SIG-M5 (cell line): ENCODE results near the gene PPM1H.

ENCODE experiments used
- DNase-seq: peaks from one replicate; lab custom pipeline; 2025; lab: John Stamatoyannopoulos, UW

PPM1H gene

DNA sequence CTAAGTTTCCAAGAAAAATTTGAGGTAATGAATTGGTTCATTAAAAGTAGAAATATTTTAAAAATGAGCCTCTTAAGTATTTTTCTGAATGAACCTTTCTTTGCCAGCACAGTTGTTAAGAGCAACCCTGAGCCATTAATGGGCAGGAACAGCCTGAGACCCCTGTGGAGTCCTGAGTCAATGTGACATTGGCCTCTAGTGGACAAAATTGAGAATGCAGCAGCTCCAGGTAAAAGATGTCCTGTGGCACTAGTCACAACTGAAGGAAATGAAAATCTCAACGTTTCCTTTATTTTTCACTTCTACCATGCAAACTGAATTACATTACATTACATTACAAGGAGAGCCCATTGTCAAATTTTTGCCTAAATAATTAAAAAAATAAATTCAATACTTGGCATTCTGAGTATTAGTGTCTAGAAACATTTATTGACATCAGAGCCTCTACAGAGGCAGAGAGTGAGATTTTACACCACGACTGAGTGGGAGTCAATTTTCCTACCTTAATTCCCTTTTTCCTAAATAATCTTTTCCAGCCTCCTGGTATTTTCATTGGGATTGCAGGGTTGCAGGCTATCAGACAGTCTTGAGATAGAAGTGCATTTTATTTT is 135.7 kb downstream of the PPM1H start:
- DNase-seq, result no peak

DNA sequence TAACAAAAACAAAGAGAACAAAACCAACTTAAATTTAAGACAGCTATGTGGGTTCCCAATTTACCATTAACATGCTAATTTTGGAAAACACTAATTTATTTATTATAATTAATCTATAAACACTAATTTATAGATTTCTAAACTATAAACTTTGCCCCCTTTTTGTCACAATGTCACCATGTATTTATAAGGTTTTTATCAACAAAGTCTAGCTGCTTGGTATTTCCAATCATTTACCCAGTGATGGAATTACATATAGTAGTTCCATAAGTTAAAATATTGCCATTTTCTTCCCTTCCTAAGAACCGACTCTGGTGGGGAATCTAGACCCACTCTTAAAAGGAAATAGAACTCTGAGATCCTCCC is 140.7 kb downstream of the PPM1H start:
- no peak for DNase-seq

DNA sequence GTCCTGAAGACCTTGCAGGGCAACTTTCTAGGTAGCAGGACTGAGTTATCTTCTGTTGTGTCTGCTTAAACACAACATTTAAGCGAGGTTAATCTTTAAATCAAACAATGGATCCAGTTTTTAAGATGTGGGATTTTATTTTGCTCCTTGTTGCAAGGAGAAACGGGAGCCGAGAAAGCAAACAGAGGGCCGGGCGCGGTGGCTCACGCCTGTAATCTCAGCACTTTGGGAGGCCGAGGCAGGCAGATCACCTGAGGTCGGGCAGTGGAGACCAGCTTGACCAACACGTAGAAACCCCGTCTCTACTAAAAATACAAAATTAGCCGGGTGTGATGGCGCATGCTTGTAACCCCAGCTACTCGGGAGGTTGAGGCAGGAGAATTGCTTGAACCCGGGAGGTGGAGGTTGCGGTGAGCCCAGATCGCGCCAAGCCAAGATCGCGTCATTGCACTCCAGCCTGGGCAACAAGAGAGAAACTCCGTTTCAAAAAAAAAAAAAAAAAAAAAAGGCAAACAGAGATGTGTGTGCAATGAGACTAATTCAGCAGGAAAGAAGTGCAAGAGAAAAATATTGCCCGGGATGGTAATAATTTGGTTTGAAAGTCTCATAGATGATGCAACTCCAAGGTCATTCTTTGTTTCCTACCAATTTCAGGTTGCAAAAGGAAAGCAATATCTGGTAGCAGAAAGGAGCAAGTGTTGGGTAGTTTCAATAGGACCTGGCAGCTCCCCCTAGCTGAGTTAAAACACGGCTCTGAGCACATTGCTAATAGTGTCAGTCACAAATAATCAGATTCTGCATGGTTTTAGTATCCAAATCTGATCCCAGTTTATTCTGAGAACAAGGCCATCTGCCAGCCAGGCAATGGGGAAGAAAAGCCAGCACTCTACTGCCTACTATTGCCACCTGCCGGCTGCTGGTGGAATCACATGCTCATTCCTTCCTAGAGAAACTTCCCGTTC is 141.4 kb downstream of the PPM1H start:
- DNase-seq, result no peak

DNA sequence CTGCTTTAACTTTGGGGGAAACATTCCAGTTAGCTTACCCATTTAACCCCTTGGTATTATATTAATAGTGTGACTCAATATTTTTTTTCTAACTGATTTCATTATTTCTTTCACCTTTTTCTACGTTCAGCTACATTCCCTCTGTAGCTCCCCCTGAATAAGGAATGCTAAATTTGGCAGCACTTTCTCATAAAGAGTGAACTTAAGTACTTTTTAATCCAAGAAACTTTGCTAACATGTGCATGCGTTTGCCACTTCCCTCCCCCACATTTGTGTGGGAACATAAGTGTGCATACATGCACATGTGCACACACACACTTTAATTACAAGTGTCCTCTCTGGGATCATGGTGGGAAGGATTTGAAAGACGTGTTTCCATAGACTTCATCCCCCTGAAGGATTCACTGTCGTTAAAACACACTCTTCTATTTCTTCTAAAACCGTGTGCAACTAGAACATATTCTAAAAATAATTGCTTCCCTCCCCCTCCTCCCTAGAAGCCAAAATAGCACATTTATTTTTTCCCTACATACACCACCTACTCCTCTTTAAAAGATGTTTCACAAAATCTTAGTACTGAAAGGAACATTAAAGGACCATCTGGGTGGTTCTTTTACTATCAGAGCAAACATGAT is 142.6 kb downstream of the PPM1H start:
- no peak for DNase-seq

DNA sequence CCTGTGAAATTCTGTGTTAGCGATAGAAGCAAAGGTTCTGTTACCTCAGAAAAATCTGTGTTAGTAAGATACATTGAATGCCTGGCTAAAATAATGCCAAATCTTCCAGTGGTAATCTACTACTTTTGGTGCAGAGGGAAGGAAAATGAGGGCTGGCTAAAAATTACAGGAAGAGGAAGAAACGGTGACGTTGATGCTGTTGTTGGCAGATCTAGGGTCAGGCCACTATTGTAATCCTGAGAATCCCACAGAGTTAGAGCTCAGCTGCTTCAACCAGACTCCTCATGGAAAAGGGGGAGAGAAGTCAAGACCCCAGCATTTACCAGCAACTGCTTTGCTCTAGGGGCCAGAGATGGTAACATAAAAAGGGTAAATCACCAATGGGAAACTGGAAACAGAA is 145.1 kb downstream of the PPM1H start:
- DNase-seq, result no peak

DNA sequence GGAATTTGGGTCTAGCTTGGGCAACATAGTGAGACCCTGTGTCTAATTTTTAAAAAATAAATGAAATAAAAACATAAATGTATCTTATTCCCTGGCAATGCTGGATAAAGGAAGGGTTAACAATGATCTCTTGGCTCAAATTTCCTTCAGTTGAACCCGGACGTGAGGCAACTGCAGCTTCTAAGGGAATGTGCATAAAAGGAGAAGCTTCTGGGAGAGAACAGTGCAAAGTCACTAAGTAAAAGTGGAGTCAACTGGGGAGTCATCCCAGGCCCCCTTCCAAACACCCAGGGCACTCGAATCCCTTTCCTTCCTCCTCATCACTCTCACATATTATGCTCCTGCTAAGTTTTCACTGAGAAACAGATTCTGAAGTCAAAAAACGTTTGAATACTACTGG is 147.3 kb downstream of the PPM1H start:
- DNase-seq, result no peak

DNA sequence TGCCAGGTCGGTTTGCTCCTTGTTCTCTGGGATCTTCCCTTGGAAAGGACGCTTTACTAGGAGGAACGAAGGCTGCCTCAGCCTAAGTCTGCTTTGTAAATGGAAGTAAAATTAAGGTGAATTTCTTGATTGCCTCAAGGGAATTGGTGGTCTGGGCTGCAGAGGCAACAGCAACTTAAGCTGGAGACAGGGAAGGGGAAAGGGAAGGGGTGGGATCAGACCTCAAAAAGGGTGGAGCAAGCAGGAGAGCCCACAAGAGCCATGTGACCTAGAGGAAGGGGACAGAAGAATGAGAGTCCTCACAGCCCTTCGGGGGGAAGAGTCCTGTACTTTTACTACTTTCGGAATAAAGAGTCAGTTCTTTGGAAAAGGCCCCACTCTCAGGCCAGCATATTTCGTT is 147.9 kb downstream of the PPM1H start:
- no peak for DNase-seq

DNA sequence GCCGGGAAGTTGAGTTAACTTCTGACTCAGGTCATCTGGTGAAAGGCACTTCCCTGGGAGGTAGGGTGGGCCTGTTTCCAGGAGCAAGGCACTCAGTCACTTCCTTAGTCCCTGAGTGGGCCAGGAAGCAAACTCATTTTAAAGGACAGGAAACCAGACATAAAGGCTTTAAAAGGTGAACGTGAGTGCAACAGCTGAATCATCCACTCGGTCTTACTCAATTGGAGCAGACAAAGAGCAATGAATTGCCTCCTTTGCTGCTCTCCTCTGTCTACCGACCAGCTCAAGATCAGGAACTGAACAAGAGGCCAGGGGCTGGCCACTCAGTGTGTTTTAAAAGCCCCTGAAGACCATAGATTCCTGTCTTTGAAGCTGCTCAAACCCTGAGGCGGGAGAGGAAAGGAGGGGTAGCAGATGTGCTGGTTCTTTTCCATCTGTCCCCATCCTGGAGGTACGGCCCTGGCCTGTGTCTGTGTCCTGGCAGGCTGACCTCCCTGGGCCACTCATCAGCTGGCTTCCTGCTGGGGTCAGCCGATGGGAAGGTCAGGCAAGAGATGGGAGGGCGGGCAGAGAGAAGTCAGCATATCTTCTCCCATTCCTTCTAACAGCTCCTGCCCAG is 148.9 kb downstream of the PPM1H start:
- no peak for DNase-seq

DNA sequence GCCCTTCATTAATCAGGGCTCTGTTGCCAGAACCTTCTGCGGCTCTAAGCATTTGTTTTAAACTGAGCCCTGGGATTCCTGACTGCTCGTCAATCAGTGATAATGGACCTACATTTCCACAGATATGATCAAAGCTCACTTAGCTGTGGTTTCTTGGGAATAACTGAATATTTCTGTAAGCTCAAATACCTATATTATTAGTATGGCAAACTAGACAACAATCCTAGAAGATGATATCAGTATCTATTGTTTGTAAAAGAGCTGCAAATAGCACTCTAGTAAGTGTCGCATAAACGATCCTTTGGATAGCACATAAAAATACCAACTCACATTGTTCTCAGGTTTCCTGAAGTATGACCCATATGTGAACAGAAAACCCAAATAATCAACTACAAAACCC is 150.4 kb downstream of the PPM1H start:
- DNase-seq, result no peak

DNA sequence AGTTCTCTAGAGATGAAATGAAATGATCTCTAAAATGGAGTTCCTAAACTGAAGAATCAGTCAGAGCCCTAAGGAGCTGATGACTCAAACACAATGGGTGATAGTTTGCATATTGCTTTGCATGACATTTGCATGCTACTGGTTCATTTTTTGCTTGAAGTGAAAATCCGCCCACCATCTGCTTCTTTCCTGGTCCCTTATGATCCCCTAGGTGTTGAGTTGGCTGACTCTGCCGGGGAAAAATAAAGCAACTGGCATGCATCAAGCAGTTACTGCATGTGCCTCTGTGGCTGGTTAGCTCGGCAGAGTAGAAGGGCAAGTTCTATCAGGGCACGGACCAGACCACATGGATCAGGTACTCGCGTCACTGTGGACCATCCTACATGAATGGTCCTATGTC is 151.1 kb downstream of the PPM1H start:
- no peak for DNase-seq

DNA sequence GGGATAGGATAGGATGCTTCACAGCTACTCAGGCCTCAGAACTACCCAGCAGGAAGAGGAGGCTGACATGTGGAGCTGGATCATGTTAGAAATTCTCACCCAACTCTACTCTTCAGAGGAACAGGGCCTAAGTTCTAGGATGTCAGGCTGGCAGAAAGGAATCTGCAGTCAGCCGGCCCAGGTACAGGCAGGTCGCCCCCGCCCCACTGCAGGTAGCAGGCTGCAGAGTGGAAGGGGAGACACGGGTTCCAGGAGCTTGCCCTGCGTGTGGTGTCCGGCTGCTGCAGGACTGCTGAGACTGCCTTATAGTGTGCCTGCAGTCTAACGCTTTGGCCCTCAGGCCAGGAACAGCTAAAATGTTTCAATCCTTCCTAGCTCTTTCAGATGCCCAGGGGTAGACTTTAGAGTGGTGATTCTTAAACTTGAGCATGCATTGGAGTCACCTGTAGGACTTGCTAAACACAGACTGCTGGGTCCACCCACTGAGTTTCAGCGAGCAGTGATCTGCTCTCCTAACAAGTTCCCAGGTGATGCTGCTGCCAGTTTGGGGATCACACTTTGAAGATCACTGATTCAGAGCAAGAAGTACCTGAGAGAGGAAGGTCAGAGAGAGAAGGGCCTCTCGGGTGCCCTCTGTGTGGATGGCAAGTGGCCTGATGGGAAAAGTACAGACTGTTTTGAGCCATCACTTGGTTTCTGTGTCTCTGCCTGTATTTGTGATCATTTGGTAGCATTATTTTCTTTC is 153.6 kb downstream of the PPM1H start:
- DNase-seq, result no peak

DNA sequence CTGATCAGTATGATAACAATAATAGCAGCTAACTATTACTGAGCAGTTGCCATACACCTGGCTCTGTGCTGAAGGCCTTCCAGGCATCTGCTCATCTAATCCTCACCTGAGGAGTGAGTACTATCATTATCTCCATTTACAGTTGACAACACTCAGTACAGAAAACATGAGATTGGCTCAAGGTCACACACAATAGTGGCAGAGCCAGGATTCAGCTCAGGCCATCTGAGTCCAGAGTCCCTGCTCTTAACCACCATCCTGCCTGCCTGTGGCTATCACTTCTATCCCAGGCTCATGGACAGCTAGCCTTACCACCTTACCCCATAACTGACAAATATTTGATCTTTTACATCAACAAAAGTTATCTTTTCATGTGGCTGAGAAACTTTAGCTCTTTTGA is 155.5 kb downstream of the PPM1H start:
- no peak for DNase-seq

DNA sequence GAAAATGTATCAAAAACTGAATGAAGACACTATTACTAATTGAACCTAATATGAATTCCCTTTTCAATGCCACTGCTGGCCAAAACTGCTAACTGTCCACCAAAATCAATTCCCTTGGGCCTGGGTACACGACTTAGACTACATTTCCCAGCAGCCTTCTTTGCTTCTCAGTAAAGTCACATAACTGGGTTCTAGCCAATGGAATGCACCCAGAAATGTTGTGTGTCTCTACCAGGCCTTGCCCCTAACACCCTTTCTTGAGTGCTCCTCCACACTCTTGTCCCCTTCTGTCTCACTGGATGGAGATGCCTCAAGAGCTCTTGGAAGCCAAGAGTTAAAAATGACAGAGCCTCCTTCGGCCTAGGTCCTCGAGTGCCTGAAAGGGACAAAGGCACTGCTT is 156.8 kb downstream of the PPM1H start:
- no peak for DNase-seq

DNA sequence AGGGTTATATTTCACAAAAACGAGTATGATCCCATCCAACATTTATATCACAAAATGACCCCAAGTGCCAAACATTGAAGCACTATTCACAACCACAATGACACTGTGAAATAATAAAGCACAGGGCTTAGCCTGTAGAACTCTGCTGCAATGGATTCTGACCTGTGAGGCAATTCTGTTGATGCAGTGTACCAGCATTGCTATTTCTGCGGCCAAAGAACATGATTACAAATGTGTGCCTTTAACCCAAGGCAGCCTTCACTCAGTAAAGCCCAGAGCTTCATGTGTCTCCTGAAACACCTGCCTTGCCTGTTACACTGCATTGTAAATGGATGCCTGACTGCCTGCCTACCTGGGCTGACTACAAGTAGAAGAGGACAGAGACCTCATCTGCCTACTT is 158.0 kb downstream of the PPM1H start:
- no peak for DNase-seq

DNA sequence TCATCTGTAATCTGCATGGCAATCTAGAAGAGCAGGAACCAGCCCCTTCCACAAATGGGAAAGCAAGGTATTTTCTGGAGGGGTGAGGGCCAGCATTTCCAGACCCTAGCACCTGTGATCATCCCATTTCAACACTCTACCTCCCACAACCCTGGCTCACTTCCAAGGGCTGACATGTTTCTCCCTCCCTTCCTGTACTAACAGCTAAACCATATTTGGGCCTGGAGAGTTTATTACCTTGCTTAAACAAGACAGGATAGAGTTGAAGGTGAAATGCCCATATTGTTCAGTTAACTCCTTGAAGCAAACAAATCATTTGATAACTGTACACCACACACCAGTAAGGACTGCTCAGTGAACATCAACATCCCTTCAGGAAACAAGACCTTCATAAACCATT is 158.4 kb downstream of the PPM1H start:
- no peak for DNase-seq

DNA sequence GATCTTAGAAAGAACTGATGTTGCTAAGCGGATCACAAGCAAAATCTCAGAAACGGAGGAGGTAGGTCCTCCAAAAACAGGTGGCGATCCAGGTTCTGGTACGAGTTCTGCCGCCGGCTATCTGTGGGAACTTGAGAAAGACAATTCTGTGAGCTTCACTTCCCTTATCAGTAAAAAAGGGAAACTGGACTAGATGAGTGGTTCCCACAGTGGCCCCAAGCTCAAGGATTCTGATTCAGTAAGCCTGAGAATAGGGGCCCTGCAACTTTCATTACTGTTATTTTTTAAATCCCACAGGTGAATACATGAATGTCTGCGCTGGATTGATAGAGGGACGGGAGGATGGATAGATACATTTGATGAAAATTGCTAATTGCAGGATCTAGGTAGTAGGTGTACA is 160.2 kb downstream of the PPM1H start:
- DNase-seq, result no peak

DNA sequence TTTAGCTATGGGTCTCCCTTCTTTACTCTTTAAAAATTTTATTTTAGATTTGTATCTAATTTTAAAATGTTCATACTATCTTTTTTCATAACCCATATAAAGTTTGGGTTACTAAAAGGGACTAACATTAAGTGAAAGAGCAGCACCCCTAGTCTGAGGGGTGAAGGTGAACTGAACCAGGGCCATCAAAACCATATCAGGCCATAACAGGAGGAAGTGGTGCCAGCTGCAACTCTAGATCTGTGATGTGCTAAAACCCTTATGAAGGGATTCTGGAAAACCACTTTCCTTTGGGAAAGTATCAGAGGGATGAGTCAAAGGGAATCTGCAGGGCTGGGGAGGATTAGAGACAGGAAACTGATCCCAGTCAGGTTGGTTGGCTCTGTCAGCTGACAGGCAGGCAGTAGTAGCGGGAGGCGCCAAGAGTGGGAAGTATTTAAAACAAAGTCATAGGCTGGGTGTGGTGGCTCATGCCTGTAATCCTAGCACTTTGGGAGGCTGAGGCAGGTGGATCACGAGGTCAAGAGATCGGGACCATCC is 162.5 kb downstream of the PPM1H start:
- DNase-seq, result no peak

DNA sequence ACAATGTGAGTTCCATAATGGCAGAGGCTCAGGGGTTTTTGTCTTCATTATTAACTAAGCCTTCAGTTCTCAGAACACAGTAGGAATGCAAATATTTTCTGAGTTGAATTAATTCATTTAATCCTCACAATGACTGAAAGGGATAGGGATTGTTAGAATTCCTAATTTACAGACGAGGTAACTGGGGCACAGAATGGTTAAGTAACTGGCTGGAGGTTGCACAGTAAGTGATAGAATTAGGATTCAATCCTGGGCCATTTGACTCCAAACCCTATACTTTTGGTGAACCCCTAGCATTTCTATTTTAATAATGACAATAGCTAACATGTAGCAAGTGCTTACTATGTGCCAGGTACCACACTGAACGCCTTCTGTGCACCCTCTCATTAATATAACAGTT is 163.1 kb downstream of the PPM1H start:
- DNase-seq, result no peak

DNA sequence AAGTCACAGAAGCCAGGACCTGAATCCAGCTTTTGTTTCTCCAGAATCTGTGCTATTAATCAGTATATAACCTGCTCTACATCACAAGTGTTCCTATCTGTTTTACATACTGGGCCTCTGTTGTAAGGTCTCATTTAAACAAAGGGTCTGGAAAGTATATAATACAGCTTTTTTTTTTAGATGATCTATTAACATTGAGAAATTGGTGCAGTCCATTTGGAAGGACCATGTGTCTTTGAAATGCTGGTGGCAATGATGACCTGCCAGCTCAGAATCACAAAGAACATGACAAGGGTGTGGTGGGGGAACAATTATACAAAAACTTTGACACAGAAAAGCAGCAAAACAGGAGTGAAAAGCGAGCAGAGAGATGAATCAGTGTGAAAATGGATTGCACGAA is 164.6 kb downstream of the PPM1H start:
- no peak for DNase-seq

DNA sequence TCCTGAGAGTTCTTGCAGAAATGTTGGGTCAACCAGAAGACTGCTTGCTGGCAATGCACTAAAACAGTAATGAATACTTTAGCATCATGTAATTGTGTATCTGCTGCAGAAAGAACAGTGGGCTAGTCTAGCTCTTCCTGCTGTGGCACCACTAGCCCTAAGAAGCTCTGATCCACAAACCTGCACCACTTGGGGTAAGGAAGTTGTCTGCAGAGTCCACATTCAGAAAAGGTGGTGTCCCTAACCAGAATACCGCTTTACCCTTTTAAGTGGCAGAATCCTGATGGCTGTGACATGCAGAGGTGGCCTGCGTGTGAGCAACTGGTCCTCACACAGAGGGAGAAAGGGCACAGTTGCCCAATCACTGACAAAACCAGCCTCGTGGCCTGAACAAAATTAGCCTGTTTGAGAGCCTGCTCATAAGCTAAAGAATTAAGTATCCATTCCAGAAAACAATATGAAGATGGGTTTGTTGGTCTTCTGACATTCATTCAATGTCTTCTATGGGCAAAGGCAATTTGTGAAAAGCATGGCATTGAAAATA is 165.8 kb downstream of the PPM1H start:
- DNase-seq, result no peak

DNA sequence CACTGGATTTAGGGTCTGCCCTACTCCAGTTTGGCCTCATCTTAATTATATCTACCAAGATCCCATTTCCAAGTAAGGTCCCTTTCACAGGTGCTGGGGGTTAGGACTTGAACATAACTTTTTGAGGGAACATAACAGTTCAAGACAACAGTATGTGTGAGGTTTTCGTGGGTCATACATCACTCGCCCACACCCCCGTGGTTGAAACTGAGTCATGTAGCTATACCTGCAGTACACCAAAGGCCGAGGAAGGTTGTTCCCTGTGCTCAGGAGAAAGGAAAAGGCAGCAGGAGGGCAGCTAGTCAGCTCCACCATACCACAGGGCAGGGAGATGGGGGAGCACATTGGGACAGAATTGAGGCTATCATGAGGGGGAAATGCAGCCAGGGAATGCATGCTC is 167.0 kb downstream of the PPM1H start:
- no peak for DNase-seq

DNA sequence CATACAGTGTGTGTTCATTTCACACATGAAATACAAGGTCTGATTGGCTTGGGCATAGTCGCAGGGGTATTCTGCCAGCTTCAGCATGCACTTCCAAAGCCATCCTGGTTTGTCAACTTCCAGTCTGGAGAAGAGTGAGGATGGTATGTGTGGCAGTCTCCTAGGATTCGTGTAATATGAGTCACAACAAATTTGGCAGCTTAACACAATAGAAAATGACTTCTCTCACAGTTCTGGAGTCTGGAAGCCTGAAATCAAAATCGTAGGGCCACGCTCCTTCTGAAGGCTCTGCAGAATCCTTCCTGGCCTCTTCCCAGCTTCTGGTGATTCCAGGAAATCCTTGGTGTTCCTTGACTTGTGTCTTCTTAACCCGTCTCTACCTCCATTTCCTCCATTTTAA is 167.5 kb downstream of the PPM1H start:
- no peak for DNase-seq
